K562 (cell line): ENCODE data around the gene RBM12. TPM values are rescaled to one million over a fixed set of nuclear protein-coding genes. Genes with fewer than 3 reads are reported as not detected.
A peak's percentile ranks its signal among the peaks of the same experiment; 100 is the strongest.

Experiments
- ARID1B ChIP-seq: fragments of 450-650 bp; IDR thresholded peaks from 2 replicates; pipeline ENCODE4 v1.6.1; 2016; ENCODE audit warnings: antibody characterized with exemption, mild to moderate bottlenecking, inconsistent platforms
- ARID3B ChIP-seq: fragments of 250-450 bp; sonication (Bioruptor Pico); IDR thresholded peaks from 2 replicates; pipeline ENCODE4 v1.4.0; 2020; ENCODE audit warnings: borderline replicate concordance
- JUND ChIP-seq, 2 experiments: IDR thresholded peaks; 2 replicates in 1 of 2; 3 replicates in 1 of 2; pipeline ENCODE4 v1.6.1; 2011; ENCODE audit warnings: borderline replicate concordance in 2 of 2, low read depth in 2 of 2, low read length in 2 of 2, improper control_type of control experiment in 1 of 2, missing biosample characterization in 1 of 2, missing genetic modification characterization in 1 of 2, missing genetic modification reagents in 1 of 2
- KDM2B ChIP-seq: fragments of 250-450 bp; sonication (Bioruptor Pico); IDR thresholded peaks from 2 replicates; pipeline ENCODE4 v1.8.0; 2021; ENCODE audit warnings: mild to moderate bottlenecking, moderate library complexity
- MEF2A ChIP-seq: IDR thresholded peaks from 2 replicates; pipeline ENCODE4 v1.6.1; 2011; ENCODE audit warnings: low read depth, mild to moderate bottlenecking, low read length, moderate library complexity; ENCODE audit not compliant: control insufficient read depth
- NR2F6 ChIP-seq: fragments of 450-650 bp; formaldehyde crosslinking; IDR thresholded peaks from 2 replicates; pipeline ENCODE4 v1.4.0; 2020; ENCODE audit warnings: mild to moderate bottlenecking
- RBM14 ChIP-seq: fragments of 200-400 bp; formaldehyde crosslinking; IDR thresholded peaks from 2 replicates; pipeline ENCODE4 v1.6.1; 2018; ENCODE audit warnings: low read depth, mild to moderate bottlenecking, low read length, moderate library complexity, borderline replicate concordance; ENCODE audit not compliant: insufficient read depth
- SFPQ ChIP-seq: fragments of 200-400 bp; formaldehyde crosslinking; IDR thresholded peaks from 2 replicates; pipeline ENCODE4 v1.6.1; 2017; ENCODE audit warnings: mild to moderate bottlenecking, low read depth, low read length, moderate library complexity
- SNAPC5 ChIP-seq: fragments of 250-450 bp; sonication (Bioruptor Pico); IDR thresholded peaks from 2 replicates; pipeline ENCODE4 v1.8.0; 2021; ENCODE audit warnings: moderate library complexity, mild to moderate bottlenecking, inconsistent platforms
- YBX1 ChIP-seq: fragments of 450-650 bp; IDR thresholded peaks from 2 replicates; pipeline ENCODE4 v1.7.1; 2016; ENCODE audit warnings: mild to moderate bottlenecking
- ZNF277 ChIP-seq: fragments of 250-450 bp; sonication (Bioruptor Pico); IDR thresholded peaks from 2 replicates; pipeline ENCODE4 v1.8.0; 2022; ENCODE audit warnings: inconsistent platforms, mild to moderate bottlenecking, moderate library complexity, borderline replicate concordance
- ZNF280A ChIP-seq: fragments of 450-650 bp; IDR thresholded peaks from 2 replicates; pipeline ENCODE4 v1.6.1; 2018; ENCODE audit warnings: mild to moderate bottlenecking, low read depth; ENCODE audit not compliant: partially characterized antibody
- ZNF511 ChIP-seq: sonication (generic); formaldehyde crosslinking; IDR thresholded peaks from 2 replicates; pipeline ENCODE4 v1.8.0; 2022; ENCODE audit warnings: mild to moderate bottlenecking, missing genetic modification reagents
- polyA plus RNA-seq, 8 experiments: library from polyadenylated mRNA; depleted of rRNA in 4 of 8; stranded (reverse) in 5 of 8; unstranded in 3 of 8; fragments of >200 nt; fragmentation: Nextera tagmentation in 2 of 8; fragmentation: Illumina TruSeq in 1 of 8; extraction: Ambion mirVana in 2 of 8; extraction: Trizol in 1 of 8; gene quantifications; 2 replicates each; pipeline versions ENCODE4 v1.2.1 to v1.2.3, GENCODE V29; 2011 to 2014; ENCODE audit warnings: inconsistent platforms in 1 of 8, missing spikeins in 1 of 8
- total RNA-seq, 7 experiments: library from RNA; depleted of rRNA in 6 of 7; stranded (reverse); fragments of >200 nt in 6 of 7; fragmentation: Illumina TruSeq in 2 of 7; extraction: Trizol in 2 of 7; gene quantifications; 2 replicates each; pipeline versions ENCODE4 v1.2.1 to v1.2.3, GENCODE V29; 2011 to 2021; ENCODE audit warnings: low replicate concordance in 1 of 7

The RBM12 gene
- total and polyA plus RNA-seq, 9 of the 15 experiments (the other 6 are each of a cell fraction or from before 2014, with no cell fraction given): 5.0 to 162 (median 73.3) TPM

GRCh38 chr20:35600993-35601973 lies 63.4 kb downstream of the RBM12 start (continued):
- TF ChIP-seq SFPQ (no peak), KDM2B (CRISPR knock-in tag) (peak; percentile 80; the same call in 1 of the 2 replicates), NR2F6 (CRISPR knock-in tag) (no peak), SNAPC5 (no peak), JUND (IDR thresholded peaks at IDR 0.05; ENCODE audit: borderline replicate concordance, low read depth, low read length) (peak; percentile 18; the same call in 1 of the 2 replicates), JUND (tag; IDR thresholded peaks at IDR 0.05; ENCODE audit: borderline replicate concordance, low read depth, low read length) (no peak; the same call in 2 of the 3 replicates), ZNF511 (CRISPR knock-in tag) (peak; percentile 95), ZNF280A (no peak), YBX1 (no peak), MEF2A (no peak), ARID1B (no peak), ARID3B (CRISPR knock-in tag) (no peak), RBM14 (no peak), ZNF277 (CRISPR knock-in tag) (no peak)
